AG09319 (cell line): ENCODE data around the gene ALPL.
"Not testable (repeated sequence)": the region's sequence is repeated elsewhere in the genome, so short reads cannot be mapped to it uniquely, and the experiment has no call there.

ENCODE experiments used
- DNase-seq: peaks from one replicate; pipeline ENCODE4 v3.0.0-alpha.2; 2010; ENCODE audit warnings: low read depth; ENCODE audit errors: extremely low read depth
- TF ChIP-seq, protein P1 (sequence below): IDR thresholded peaks from 2 replicates; pipeline ENCODE4 v1.5.1; 2011; ENCODE audit warnings: low read depth, mild to moderate bottlenecking, inconsistent platforms, low read length, moderate library complexity

Gene ALPL

DNA sequence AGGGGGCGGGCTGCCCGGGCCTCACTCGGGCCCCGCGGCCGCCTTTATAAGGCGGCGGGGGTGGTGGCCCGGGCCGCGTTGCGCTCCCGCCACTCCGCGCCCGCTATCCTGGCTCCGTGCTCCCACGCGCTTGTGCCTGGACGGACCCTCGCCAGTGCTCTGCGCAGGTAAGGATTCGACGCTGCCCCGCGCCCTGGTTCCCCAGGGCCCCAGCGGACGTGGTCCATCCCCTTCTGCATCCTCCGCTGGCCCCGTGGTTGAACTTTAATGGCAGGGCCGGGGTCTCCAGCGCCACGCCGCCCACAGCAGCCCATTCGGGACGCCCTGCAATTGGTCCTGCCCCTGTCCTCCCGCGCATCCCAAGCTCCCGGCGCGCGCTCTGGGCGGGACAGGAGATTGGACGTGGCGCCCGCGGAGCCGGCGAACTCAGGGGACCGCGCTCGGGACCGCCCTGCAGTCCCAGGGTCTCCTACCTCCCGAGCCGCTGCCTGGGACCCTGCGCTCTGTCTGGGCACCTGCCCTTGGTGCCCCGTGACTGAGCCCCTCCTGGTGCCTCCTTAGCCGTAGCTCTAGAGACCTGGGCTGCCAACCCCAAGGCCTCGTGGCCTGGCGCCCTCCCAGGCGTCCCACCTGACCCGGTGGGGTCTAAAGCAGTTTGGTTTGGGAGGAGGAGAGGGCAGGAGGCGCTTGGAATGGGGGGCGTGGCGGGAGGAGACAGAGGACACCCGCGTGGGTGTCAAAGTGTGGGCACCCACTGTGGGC lies at the start of gene ALPL:
Gene ALPL (plus strand): TSS at position 73 of the 762 bp plus-strand sequence. CDS start 44,659 bp downstream, outside the sequence.
- DNase-seq: no peak
- TF ChIP-seq, protein P1, sequence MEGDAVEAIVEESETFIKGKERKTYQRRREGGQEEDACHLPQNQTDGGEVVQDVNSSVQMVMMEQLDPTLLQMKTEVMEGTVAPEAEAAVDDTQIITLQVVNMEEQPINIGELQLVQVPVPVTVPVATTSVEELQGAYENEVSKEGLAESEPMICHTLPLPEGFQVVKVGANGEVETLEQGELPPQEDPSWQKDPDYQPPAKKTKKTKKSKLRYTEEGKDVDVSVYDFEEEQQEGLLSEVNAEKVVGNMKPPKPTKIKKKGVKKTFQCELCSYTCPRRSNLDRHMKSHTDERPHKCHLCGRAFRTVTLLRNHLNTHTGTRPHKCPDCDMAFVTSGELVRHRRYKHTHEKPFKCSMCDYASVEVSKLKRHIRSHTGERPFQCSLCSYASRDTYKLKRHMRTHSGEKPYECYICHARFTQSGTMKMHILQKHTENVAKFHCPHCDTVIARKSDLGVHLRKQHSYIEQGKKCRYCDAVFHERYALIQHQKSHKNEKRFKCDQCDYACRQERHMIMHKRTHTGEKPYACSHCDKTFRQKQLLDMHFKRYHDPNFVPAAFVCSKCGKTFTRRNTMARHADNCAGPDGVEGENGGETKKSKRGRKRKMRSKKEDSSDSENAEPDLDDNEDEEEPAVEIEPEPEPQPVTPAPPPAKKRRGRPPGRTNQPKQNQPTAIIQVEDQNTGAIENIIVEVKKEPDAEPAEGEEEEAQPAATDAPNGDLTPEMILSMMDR: no peak

DNA sequence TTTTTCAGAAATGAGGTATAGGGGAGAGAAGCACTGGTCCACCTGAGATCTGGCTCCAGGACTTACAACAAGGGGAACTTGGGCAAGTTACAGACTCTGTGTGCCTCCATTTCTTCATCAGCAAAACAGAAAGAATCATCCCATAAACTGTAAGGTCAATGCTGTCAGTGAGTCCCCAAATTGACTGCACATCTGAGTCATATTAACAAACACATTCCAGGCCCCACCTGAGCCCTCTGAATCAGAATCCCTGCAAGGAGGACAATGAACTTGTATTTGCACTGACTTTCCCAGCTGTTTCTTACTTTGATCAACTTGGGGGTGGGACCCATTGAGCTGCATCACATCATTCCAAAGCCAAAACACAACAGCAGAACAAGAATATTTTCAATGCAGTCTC lies 44.1 kb upstream of the ALPL start:
- DNase-seq: not testable (repeated sequence)

DNA sequence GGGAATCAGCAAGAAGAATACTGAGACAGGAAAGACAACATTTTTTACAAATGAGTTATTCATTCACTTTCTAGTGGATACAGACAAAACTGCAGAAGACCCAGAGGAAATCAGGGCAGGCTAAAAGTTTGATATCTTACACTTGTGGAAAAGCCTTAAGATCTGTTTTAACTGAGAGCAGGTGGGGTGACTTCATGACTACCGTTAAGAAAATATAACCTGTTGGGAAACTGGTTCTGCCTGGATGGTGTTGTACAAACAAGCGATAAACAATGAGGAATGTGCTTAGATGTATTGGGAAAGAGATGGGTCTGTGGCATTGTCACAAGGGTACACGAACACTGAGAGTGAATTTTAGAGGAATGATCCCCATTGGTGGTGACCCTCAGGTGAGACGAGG lies 41.3 kb upstream of the ALPL start:
- not testable (repeated sequence) for DNase-seq

DNA sequence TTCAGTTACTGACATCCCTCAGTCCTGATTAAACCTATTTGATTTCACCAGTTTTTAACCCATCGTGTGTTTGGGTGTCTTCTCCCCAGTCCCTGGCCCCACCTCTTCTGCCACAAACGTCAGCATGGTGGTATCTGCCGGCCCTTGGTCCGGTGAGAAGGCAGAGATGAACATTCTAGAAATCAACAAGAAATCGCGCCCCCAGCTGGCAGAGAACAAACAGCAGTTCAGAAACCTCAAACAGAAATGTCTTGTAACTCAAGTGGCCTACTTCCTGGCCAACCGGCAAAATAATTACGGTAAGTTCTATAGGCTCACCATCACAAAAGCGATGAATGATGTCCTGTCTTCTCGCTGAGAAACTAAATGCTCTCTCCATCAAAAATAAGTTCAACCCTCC lies 40.6 kb upstream of the ALPL start:
- DNase-seq: no peak
- TF ChIP-seq, protein P1: peak; percentile 34

DNA sequence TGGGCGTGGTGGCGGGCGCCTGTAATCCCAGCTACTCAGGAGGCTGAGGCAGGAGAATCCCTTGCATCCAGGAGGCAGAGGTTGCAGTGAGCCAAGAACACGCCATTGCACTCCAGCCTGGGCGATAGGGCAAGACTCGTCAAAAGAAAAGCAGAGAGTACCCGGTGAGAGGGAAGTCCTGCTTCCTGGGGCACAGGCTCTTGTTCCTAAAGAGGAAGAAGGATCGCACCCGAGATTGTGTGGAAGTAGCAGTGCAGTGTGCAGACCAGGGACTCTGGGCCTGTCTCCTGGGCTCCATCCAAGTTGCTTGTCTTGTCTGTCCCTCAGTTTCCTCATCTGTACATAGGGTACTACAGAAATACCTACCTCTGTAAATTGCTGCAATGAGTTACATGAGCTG lies 39.6 kb upstream of the ALPL start:
- DNase-seq: no peak
- TF ChIP-seq, protein P1: no peak

DNA sequence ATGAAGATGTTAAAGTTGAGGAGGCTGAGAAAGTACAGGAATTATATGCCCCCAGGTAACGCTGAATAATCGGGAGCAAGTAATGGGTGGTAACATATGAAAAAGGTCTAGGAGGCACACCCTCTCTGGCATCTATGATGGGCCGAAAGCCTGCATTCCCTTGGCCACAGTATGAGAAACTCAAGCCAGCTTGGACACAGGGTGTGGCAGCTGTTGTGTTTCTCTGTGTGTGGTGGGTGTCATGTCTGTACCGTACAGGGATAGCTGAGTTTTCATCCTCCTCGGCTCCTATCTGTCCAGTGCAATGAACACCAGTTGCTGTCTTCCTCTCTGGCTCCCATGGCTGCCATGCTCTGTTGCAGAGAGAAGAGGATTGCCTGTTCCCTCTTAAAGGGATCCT lies 36.4 kb upstream of the ALPL start:
- no peak for DNase-seq

DNA sequence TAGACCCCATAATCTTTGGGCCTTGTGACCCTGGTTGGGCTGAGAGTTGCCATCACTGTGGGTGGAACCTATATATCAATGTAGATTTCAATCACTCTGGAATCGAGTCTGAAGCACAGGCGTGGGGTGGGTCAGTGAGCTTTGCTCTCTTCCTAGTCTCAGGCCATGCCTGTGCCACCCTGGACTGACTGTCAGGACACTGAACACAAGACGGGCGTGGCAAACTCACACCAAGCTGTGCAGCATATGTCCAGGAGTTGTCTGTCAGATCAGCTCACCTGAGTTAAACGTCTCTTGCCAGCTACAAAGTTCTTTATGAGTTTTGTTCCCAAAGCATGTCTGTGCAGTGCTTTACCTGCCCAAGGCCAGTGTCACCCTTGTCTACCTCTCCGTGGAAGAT lies 30.9 kb upstream of the ALPL start:
- TF ChIP-seq, protein P1: no peak
- no peak for DNase-seq

More for the DNA sequence above, 36.4 kb upstream of the ALPL start:
- TF ChIP-seq, protein P1: no peak

DNA sequence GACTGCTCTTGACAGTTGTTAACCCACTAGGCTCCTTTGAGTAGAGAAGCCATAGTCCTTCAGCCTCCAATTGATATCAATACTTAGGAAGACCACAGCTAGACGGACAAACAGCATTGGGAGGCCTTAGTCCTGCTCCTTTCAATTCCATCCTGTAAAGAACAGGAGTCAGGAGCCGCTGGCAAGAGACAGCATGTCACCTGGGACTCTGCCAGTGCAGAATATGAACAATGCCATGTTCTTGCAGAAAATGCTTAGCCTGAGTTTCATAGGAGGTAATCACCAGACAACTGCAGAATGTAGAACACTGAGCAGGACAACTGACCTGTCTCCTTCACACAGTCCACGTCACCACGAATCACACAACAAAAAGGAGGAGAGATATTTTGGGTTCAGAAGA lies 25.3 kb upstream of the ALPL start:
- DNase-seq: not testable (repeated sequence)

DNA sequence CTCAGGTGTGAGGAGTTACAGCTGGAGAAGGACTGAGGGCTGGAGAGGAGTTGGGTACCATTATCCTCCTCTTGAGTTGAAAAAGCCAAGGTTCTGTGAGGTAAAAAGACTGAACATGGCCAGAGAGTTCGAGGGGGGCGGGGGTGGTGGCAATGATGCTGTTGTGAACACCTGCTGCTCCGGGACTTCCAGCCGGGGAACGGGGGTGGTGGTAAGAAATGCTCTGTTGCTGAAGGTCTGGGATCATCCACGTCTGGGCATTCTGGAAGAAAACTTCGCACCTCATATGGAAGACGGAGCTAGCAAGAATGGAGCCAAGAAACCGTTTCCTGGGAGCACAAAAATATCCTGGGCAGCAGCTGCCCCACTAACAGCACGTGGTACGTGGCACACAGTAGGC lies 20.1 kb upstream of the ALPL start:
- TF ChIP-seq, protein P1: no peak

More for the DNA sequence above, 20.1 kb upstream of the ALPL start:
- DNase-seq: no peak
